Mucosa of rectum (tissue), 2 donors: Measurements from ENCODE around the gene FFAR3.
"Not testable (repeated sequence)": the region's sequence is repeated elsewhere in the genome, so short reads cannot be mapped to it uniquely, and the experiment has no call there.

ENCODE experiments used
- H3K27ac ChIP-seq, 2 donors: one replicate each; pipeline ENCODE4 v1.7.0; 2013; ENCODE audit warnings: inconsistent platforms in 2 of 2, low read depth in 2 of 2, low read length in 2 of 2
- H3K27me3 ChIP-seq, 2 donors: one replicate each; pipeline ENCODE4 v1.7.0; 2013; ENCODE audit warnings: low read length in 2 of 2; ENCODE audit not compliant: control insufficient read depth in 2 of 2, insufficient read depth in 2 of 2
- H3K36me3 ChIP-seq, 2 donors: one replicate each; pipeline ENCODE4 v1.7.0; 2013; ENCODE audit warnings: low read length in 2 of 2; ENCODE audit not compliant: control insufficient read depth in 2 of 2, insufficient read depth in 2 of 2
- H3K4me1 ChIP-seq, 2 donors: one replicate each; pipeline ENCODE4 v1.7.0; 2013; ENCODE audit warnings: low read length in 2 of 2, mild to moderate bottlenecking in 1 of 2; ENCODE audit not compliant: control insufficient read depth in 2 of 2, insufficient read depth in 2 of 2
- H3K4me3 ChIP-seq, 2 donors: one replicate each; pipeline ENCODE4 v1.7.0; 2013; ENCODE audit warnings: low read length in 2 of 2
- H3K9ac ChIP-seq, 2 donors: one replicate each; pipeline ENCODE4 v1.7.0; 2013; ENCODE audit warnings: low read length in 2 of 2, low read depth in 1 of 2, mild to moderate bottlenecking in 1 of 2
- H3K9me3 ChIP-seq, 2 donors: one replicate each; pipeline ENCODE4 v1.7.0; 2013; ENCODE audit warnings: low read length in 2 of 2; ENCODE audit not compliant: control insufficient read depth in 2 of 2
- donor health status: healthy.
- donor health status: Normal muscosa, but diverticular disease.

The FFAR3 gene

DNA sequence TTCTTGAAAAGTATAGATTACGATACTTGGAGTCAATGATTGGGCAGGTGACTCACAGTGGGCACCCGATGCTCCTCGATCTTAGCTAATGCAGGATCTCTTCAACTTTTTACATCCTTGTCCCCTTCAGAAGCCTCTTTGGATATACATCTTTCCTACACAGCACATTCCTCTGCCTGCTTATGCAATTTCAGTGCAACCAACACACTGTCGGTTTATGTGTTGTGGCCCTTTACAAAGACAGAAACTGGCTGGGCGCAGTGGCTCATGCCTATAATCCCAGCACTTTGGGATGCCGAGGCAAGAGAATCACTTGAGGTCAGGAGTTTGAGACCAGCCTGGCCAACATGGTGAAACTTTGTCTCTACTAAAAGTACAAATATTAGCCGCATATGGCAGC lies 15.2 kb downstream of the FFAR3 start:
- H3K36me3 ChIP-seq, result no peaks in the 10 kb centered on the region
- H3K4me3 ChIP-seq, result no peak overlapping the region
- no peaks in the 10 kb centered on the region for H3K9me3 ChIP-seq
- H3K27ac ChIP-seq, result no peak overlapping the region
- no peak overlapping the region for H3K9ac ChIP-seq
- H3K4me1 ChIP-seq, result no peaks in the 10 kb centered on the region
- H3K27me3 ChIP-seq, result no peaks in the 10 kb centered on the region

DNA sequence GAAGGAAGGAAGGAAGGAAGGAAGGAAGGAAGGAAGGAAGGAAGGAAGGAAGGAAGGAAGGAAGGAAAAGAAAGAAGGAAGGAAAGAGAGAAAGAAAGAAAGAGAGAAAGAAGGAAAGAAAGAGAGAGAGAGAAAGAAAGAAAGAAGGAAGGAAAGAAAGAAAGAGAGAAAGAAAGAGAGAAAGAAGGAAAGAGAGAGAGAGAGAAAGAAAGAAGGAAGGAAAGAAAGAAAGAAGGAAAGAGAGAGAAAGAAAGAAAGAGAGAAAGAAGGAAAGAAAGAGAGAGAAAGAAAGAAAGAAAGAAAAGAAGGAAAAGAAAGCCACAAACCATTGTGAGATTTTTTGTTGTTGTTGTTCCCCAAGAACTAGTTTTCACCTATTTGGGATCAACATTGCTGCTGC lies 15.8 kb downstream of the FFAR3 start:
- not testable (repeated sequence) for H3K9ac ChIP-seq, H3K9me3 ChIP-seq, H3K27me3 ChIP-seq, H3K36me3 ChIP-seq, H3K4me3 ChIP-seq, H3K27ac ChIP-seq, H3K4me1 ChIP-seq

DNA sequence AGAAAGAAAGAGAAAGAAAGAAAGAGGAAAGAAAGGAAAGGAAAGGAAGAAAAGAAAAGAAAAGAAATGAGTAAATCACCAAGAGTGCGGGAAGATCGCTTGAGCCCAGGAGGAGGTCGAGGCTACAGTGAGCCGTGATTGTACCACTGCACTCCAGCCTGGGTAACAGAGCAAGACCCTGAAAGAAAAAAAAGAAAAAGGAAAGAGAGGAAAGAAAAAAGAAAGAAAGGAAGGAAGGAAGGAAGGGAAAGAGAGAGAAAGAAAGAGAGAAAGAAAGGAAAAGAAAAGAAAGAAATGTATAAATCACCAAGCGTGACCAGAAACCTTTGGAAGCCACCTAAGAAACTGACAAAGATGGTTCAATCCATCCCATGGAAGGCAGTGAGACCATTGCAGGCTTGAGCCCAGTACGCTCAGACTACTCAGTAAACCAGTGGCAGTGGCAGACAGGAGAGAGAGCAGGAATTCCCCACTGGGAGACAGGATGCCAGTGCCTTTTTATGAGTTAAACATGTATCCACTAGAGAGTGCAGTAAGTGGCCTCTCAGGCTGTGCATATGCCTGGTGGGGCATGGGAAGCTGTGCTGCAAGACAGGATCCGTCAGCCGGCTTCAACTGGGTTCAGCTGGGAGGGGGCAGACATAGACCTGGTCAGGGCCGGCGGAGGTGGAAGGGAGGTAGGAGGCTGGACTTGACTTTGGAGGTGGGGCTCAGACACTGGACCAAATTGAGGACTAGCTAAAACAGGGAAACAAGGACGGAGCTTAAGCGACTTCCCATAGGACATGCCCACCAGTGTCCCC lies 17.4 kb downstream of the FFAR3 start:
- Histone ChIP-seq H3K27ac (no peak overlapping the region), H3K36me3 (no peaks in the 10 kb centered on the region), H3K4me3 (no peak overlapping the region), H3K27me3 (no peaks in the 10 kb centered on the region), H3K9me3 (no peaks in the 10 kb centered on the region), H3K4me1 (no peaks in the 10 kb centered on the region), H3K9ac (no peak overlapping the region)

DNA sequence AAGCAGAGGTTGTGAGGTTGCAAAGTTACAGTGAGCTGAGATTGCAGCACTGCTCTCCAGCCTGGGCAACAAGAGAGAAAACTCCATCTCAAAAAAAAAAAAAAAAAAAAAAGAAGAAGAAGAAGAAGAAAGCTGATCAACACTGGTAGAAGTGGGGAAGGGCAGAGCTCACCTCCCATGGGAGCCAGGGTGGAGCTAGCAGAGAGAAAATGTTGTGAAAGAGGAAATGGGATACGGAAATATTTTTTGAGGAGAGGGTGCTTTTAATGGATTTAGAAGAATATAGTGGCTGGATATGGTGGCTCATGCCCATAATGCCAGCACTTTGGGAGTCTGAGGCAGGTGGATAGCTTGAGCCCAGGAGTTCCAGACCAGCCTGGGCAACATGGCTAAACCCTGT lies 19.4 kb downstream of the FFAR3 start:
- H3K4me1 ChIP-seq, result no peaks in the 10 kb centered on the region
- no peak overlapping the region for H3K9ac ChIP-seq
- no peaks in the 10 kb centered on the region for H3K27me3 ChIP-seq
- H3K4me3 ChIP-seq, result no peak overlapping the region
- no peaks in the 10 kb centered on the region for H3K9me3 ChIP-seq
- no peak overlapping the region for H3K27ac ChIP-seq
- no peaks in the 10 kb centered on the region for H3K36me3 ChIP-seq

- Histone ChIP-seq H3K9ac (no peak overlapping the region), H3K4me3 (no peak overlapping the region), H3K4me1 (no peaks in the 10 kb centered on the region), H3K9me3 (no peaks in the 10 kb centered on the region), H3K27me3 (no peaks in the 10 kb centered on the region), H3K36me3 (no peaks in the 10 kb centered on the region), H3K27ac (no peak overlapping the region)
Measured at GRCh38 chr19:35378356-35378755, 20.1 kb downstream of the FFAR3 start.

DNA sequence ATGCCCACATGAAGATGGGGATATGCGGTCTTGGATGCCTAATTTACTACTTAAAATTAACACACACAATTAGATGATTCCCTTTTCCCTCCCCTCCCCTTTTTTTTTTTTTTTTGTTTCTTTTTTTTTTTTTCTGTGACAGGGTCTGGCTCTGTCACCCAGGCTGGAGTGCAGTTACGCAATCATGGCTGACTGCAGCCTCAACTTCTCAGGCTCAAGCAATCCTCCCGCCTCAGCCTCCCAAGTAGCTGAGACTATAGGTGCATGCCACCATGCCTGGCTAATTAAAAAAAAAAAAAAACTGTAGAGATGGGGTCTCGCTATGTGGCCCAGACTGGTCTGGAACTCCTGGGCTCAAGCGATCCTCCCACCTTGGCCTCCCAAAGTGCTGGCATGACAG lies 21.3 kb downstream of the FFAR3 start:
- H3K9me3 ChIP-seq, H3K27ac ChIP-seq, H3K9ac ChIP-seq, H3K36me3 ChIP-seq, H3K27me3 ChIP-seq, H3K4me3 ChIP-seq, H3K4me1 ChIP-seq: not testable (repeated sequence)

- no peak overlapping the region for H3K9ac ChIP-seq
- H3K36me3 ChIP-seq, result no peaks in the 10 kb centered on the region
- H3K27ac ChIP-seq, result peak overlapping the region in 1 of 2 donors; percentile 11
Measured at GRCh38 chr19:35379992-35380391, 21.7 kb downstream of the FFAR3 start.

DNA sequence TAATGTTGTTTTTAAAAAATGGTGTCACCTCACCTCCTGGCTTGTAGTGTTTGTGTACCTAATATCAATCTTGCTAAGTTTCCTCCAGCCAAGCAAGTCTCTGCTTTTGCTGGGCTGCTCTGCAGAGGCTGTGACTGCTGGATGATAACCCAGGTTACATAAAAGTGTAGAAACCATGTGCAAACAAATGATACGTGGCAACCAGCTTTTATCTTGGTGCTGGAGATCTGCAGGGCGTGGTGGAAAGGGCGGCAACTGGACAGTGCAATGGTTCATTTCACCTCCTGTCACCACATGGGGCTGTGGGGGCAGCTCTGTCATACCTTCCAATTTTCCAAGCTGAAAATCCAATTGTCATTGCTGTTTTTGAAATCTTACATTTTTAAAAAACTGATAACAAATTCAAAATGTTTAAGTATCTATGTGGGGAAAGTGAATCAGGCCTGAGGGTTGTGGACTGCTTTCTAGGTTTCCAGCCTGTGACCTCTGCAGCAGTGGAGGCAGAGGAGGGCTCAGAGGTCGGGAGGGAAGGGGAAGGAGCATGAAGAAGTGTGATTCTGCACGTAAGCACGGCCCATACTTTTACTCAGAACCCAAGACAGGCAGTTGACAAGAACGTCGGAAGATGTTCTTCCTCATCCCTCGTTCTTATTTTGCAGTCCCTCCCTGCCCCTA lies 22.3 kb downstream of the FFAR3 start:
- H3K4me1 ChIP-seq, result no peaks in the 10 kb centered on the region
- H3K27me3 ChIP-seq, result no peaks in the 10 kb centered on the region
- peak overlapping the region in 1 of 2 donors; percentile 11 for H3K27ac ChIP-seq
- H3K36me3 ChIP-seq, result no peaks in the 10 kb centered on the region
- H3K4me3 ChIP-seq, result no peak overlapping the region
- H3K9me3 ChIP-seq, result peaks cover 0 to 2% of the 10 kb centered on the region in 2 donors
- H3K9ac ChIP-seq, result no peak overlapping the region

More at GRCh38 chr19:35379992-35380391, 21.7 kb downstream of the FFAR3 start:
- Histone ChIP-seq H3K4me3 (no peak overlapping the region), H3K4me1 (no peaks in the 10 kb centered on the region), H3K9me3 (no peaks in the 10 kb centered on the region), H3K27me3 (no peaks in the 10 kb centered on the region)

DNA sequence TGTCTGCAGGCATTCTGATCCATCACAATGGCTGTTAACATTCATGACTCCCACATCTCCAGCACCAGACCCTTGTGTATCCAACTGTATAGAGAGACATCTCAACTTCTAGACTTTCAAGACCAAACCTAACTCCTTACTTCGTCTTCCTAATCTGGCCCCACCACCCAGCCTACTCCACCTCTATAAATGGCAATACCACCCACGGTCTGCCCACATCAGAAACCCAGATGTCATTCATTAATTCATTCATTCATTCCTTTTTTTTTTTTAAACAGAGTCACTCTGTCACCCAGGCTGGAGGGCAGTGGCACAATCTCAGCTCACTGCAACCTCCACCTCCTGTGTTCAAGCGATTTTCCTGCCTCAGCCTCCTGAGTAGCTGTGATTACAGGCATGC lies 23.1 kb downstream of the FFAR3 start:
- Histone ChIP-seq H3K9ac (no peak overlapping the region), H3K36me3 (no peaks in the 10 kb centered on the region), H3K27ac (no peak overlapping the region), H3K4me1 (no peaks in the 10 kb centered on the region), H3K4me3 (no peak overlapping the region), H3K9me3 (peaks cover 0 to 2% of the 10 kb centered on the region in 2 donors), H3K27me3 (no peaks in the 10 kb centered on the region)

GRCh38 chr19:35381926-35382325 lies 23.7 kb downstream of the FFAR3 start:
- H3K36me3 ChIP-seq, result no peaks in the 10 kb centered on the region
- no peak overlapping the region for H3K4me3 ChIP-seq
- H3K27ac ChIP-seq, result no peak overlapping the region
- no peaks in the 10 kb centered on the region for H3K27me3 ChIP-seq
- no peak overlapping the region for H3K9ac ChIP-seq
- H3K4me1 ChIP-seq, result no peaks in the 10 kb centered on the region
- H3K9me3 ChIP-seq, result peaks cover 0 to 2% of the 10 kb centered on the region in 2 donors
